HepG2 (cell line): ENCODE measurements around the gene UBXN1. TPM values are rescaled to one million over a fixed set of nuclear protein-coding genes. Genes with fewer than 3 reads are reported as not detected.

Experiments
- ATAC-seq: fragments of 200-7000 bp; cut with Tn5 transposase; 3 replicates; pipeline ENCODE4 v1.9.1; 2020; ENCODE audit warnings: mild to moderate bottlenecking, moderate library complexity
- BruUV-seq: library from RNA; stranded (reverse); fragments of 400-500 nt; replicated peaks from 2 replicates; lab custom pipeline; 2021; lab: Mats Ljungman, UMichigan
- CTCF ChIA-PET: fragments of 300-600 bp; formaldehyde crosslinking; extraction: SDS; loops from one replicate; lab custom pipeline; 2021; ENCODE audit warnings: low total read pairs, inconsistent platforms, low intra/inter-chr PET ratio; lab: Yijun Ruan, JAX
- POLR2A ChIA-PET: fragments of 350-600 bp; sonication (Branson Sonifier 250); formaldehyde crosslinking; loops from one replicate; lab custom pipeline; 2020; ENCODE audit warnings: antibody characterized with exemption, inconsistent platforms; lab: Yijun Ruan, JAX
- DNase-seq: peaks from one replicate; pipeline ENCODE4 v3.0.0-alpha.2; 2015; ENCODE audit warnings: low spot score
- FAIRE-seq: peaks from 3 replicates; lab custom pipeline; 2011; peaks lifted over from hg19 to GRCh38; lab: Jason Lieb, UNC
- H2AFZ ChIP-seq: one replicate; pipeline ENCODE4 v1.6.1; 2011; ENCODE audit warnings: low read length, inconsistent platforms
- H3K27ac ChIP-seq: fragments of 300-600 bp; 3 replicates; pipeline ENCODE4 v1.8.0; 2011; ENCODE audit warnings: mixed run types, mild to moderate bottlenecking, mixed read lengths, low read length, inconsistent platforms; ENCODE audit not compliant: insufficient read depth; ENCODE audit errors: extremely low read length
- H3K27me3 ChIP-seq, 2 experiments: fragments of 200-600 bp in 1 of 2; 2 replicates in 1 of 2; 3 replicates in 1 of 2; pipeline versions ENCODE4 v1.6.0 to v1.8.0; 2011; ENCODE audit warnings: low read length in 2 of 2, mild to moderate bottlenecking in 2 of 2, moderate library complexity in 2 of 2, inconsistent platforms in 1 of 2; ENCODE audit not compliant: insufficient read depth in 2 of 2, control insufficient read depth in 1 of 2
- H3K36me3 ChIP-seq, 2 experiments: fragments of 200-600 bp in 1 of 2; replicated peaks in 1 of 2; 2 replicates in 1 of 2; 3 replicates in 1 of 2; pipeline versions ENCODE4 v1.5.1 to v1.8.0; 2011; ENCODE audit warnings: low read length in 2 of 2, inconsistent platforms in 1 of 2; ENCODE audit not compliant: insufficient read depth in 2 of 2, control insufficient read depth in 1 of 2
- H3K4me1 ChIP-seq: 2 replicates; pipeline ENCODE4 v1.5.1; 2012; ENCODE audit warnings: low read length, inconsistent platforms; ENCODE audit not compliant: insufficient read depth
- H3K4me2 ChIP-seq: 2 replicates; pipeline ENCODE4 v1.6.0; 2011; ENCODE audit warnings: low read depth, low read length, inconsistent platforms
- H3K4me3 ChIP-seq, 3 experiments: fragments of 200-600 bp in 1 of 3; sonication (generic), shearing (Covaris generic) in 1 of 3; replicated peaks in 1 of 3; 2 replicates each; pipeline ENCODE4 v1.5.1; 2011 to 2016; ENCODE audit warnings: low read length in 3 of 3, inconsistent platforms in 2 of 3, low read depth in 2 of 3, mild to moderate bottlenecking in 2 of 3, control low read depth in 1 of 3, mixed read lengths in 1 of 3; ENCODE audit not compliant: insufficient read depth in 1 of 3
- H3K79me2 ChIP-seq: one replicate; pipeline ENCODE4 v1.6.1; 2011; ENCODE audit warnings: low read length, inconsistent platforms; ENCODE audit not compliant: insufficient read depth
- H3K9ac ChIP-seq: 2 replicates; pipeline ENCODE4 v1.6.0; 2011; ENCODE audit warnings: mild to moderate bottlenecking, low read depth, low read length, inconsistent platforms; ENCODE audit not compliant: insufficient read depth
- H3K9me3 ChIP-seq: 2 replicates; pipeline ENCODE4 v1.5.1; 2012; ENCODE audit warnings: mild to moderate bottlenecking, low read length
- H4K20me1 ChIP-seq: 2 replicates; pipeline ENCODE4 v1.6.0; 2011; ENCODE audit warnings: inconsistent platforms, mild to moderate bottlenecking, low read length, moderate library complexity; ENCODE audit not compliant: insufficient read depth
- CBFB ChIP-seq: sonication (generic); formaldehyde crosslinking; IDR thresholded peaks from 2 replicates; pipeline ENCODE4 v1.4.0; 2020; ENCODE audit warnings: missing genetic modification reagents
- CEBPG ChIP-seq: IDR thresholded peaks from 2 replicates; pipeline ENCODE4 v1.6.1; 2016
- MAFK ChIP-seq, 2 experiments: IDR thresholded peaks in 1 of 2; conservative IDR thresholded peaks in 1 of 2; 2 replicates each; pipeline ENCODE4 v1.6.1; 2011; ENCODE audit warnings: improper control_type of control experiment in 2 of 2, low read length in 2 of 2
- NFE2 ChIP-seq: sonication (generic); formaldehyde crosslinking; IDR thresholded peaks from 2 replicates; pipeline ENCODE4 v1.4.0; 2020; ENCODE audit warnings: missing genetic modification reagents
- RFX1 ChIP-seq: fragments of 450-650 bp; IDR thresholded peaks from 2 replicates; pipeline ENCODE4 v1.6.1; 2017
- ZNF253 ChIP-seq: sonication (generic); formaldehyde crosslinking; IDR thresholded peaks from 2 replicates; pipeline ENCODE4 v1.8.0; 2022; ENCODE audit warnings: mild to moderate bottlenecking, missing genetic modification reagents, borderline replicate concordance
- ZNF274 ChIP-seq: sonication (generic); formaldehyde crosslinking; IDR thresholded peaks from 2 replicates; pipeline ENCODE4 v1.5.1; 2020; ENCODE audit warnings: mild to moderate bottlenecking, missing genetic modification reagents
- ZNF567 ChIP-seq: sonication (generic); formaldehyde crosslinking; IDR thresholded peaks from 2 replicates; pipeline ENCODE4 v1.8.1; 2023; ENCODE audit warnings: mild to moderate bottlenecking, missing genetic modification reagents, borderline replicate concordance
- ZNF607 ChIP-seq: sonication (generic); formaldehyde crosslinking; IDR thresholded peaks from 2 replicates; pipeline ENCODE4 v1.5.1; 2020; ENCODE audit warnings: missing genetic modification reagents, mild to moderate bottlenecking, borderline replicate concordance
- ZNF7 ChIP-seq: IDR thresholded peaks from 2 replicates; pipeline ENCODE4 v1.6.1; 2016; ENCODE audit warnings: missing biosample characterization, missing genetic modification reagents
- ZNF883 ChIP-seq: sonication (generic); formaldehyde crosslinking; IDR thresholded peaks from 2 replicates; pipeline ENCODE4 v1.5.1; 2020; ENCODE audit warnings: mild to moderate bottlenecking, missing genetic modification reagents; ENCODE audit errors: not compliant biosample characterization
- WGBS: methylation state at CpG from one replicate; pipeline ENCODE4 v1.1.6; 2017; ENCODE audit warnings: low lambda C conversion rate; 5-methylcytosine and 5-hydroxymethylcytosine counted together
- in situ Hi-C: cut with HindIII; loops from 2 replicates; pipeline ENCODE4 v1.10.0; 2017; ENCODE audit warnings: low pct_unique_long_range_greater_than_20kb; ENCODE audit not compliant: extremely low pct_ligation_motif_present
- intact Hi-C: fragments of 100-400 bp; cut with micrococcal nuclease; formaldehyde crosslinking; loops from one replicate; pipeline ENCODE4 v1.10.0; 2022; ENCODE audit not compliant: unreplicated experiment
- polyA plus RNA-seq, 8 experiments: library from polyadenylated mRNA; depleted of rRNA in 3 of 8; stranded (reverse) in 7 of 8; unstranded in 1 of 8; fragments of >200 nt; fragmentation: Illumina TruSeq in 4 of 8; extraction: Trizol in 4 of 8; gene quantifications; 2 replicates each; pipeline versions ENCODE4 v1.2.1 to v1.2.3, GENCODE V29; 2011 to 2016; ENCODE audit warnings: low read depth in 4 of 8, missing spikeins in 1 of 8, mixed read lengths in 1 of 8; ENCODE audit not compliant: insufficient read depth in 1 of 8
- total RNA-seq, 5 experiments: library from RNA; depleted of rRNA; stranded (reverse); fragments of >200 nt; fragmentation: Illumina TruSeq; extraction: Trizol; gene quantifications; 2 replicates each; pipeline ENCODE4 v1.2.3, GENCODE V29; 2016; ENCODE audit warnings: low read depth in 1 of 5
- TF ChIP-seq, protein P1 (sequence below): sonication (generic); formaldehyde crosslinking; conservative IDR thresholded peaks from 2 replicates; pipeline ENCODE4 v1.8.0; 2022; ENCODE audit warnings: missing genetic modification reagents

The UBXN1 gene
- total and polyA plus RNA-seq, 2 of the 13 experiments (the other 11 are each of a cell fraction or from before 2014, with no cell fraction given): 47.5 to 52.4 TPM

DNA sequence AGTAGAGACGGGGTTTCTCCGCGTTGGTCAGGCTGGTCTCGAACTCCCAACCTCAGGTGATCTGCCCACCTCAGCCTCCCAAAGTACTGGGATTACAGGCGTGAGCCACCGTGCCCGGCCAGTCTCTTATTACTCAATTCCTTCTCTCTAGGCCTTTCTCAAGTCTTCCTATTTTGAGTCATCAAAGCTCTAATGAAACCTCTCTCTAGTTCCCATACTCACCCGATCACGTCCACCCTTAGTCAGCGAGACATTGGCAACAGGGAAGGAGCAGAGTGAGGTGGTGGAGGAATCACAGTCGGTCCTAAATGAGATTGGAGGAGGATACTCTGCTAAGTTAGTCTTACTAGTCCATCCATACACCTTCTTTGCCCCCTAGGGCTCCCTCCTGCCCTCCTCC, 23.4 kb upstream of the UBXN1 start:
- Histone ChIP-seq H3K79me2 (no peaks in the 10 kb centered on the region), H4K20me1 (peaks cover 6% of the 10 kb centered on the region; the same call in 1 of the 2 replicates), H3K27ac (no peak overlapping the region), H3K27me3 (no peaks in the 10 kb centered on the region), H3K36me3 (peaks cover 2 to 7% of the 10 kb centered on the region in 2 experiments; a peak in 4 of 5 replicates), H2AFZ (no peak overlapping the region), H3K9me3 (no peaks in the 10 kb centered on the region), H3K9ac (no peak overlapping the region), H3K4me3 (no peak overlapping the region), H3K4me1 (peaks cover 18% of the 10 kb centered on the region), H3K4me2 (no peak overlapping the region)
- intact Hi-C loops (no loop called here), in situ Hi-C loops (loop anchor here (10.0 kb wide), 1 partner anchor 307 kb away; no protein-coding TSS in a partner anchor)
- no peak for TF ChIP-seq ZNF7 (CRISPR knock-in tag)
- TF ChIP-seq ZNF253: no peak
- TF ChIP-seq MAFK (conservative IDR thresholded peaks at IDR 0.05 in 1 of 2, IDR thresholded peaks at IDR 0.05 in 1 of 2; ENCODE audit: low read length in 2 of 2): no peak
- TF ChIP-seq CBFB (CRISPR knock-in tag): no peak
- TF ChIP-seq, protein P1, sequence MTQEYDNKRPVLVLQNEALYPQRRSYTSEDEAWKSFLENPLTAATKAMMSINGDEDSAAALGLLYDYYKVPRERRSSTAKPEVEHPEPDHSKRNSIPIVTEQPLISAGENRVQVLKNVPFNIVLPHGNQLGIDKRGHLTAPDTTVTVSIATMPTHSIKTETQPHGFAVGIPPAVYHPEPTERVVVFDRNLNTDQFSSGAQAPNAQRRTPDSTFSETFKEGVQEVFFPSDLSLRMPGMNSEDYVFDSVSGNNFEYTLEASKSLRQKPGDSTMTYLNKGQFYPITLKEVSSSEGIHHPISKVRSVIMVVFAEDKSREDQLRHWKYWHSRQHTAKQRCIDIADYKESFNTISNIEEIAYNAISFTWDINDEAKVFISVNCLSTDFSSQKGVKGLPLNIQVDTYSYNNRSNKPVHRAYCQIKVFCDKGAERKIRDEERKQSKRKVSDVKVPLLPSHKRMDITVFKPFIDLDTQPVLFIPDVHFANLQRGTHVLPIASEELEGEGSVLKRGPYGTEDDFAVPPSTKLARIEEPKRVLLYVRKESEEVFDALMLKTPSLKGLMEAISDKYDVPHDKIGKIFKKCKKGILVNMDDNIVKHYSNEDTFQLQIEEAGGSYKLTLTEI (CRISPR knock-in tag): no peak
- TF ChIP-seq RFX1: no peak
- TF ChIP-seq ZNF274 (CRISPR knock-in tag): no peak
- TF ChIP-seq NFE2: no peak
- TF ChIP-seq CEBPG (CRISPR knock-in tag): no peak
- no peak for TF ChIP-seq ZNF883 (CRISPR knock-in tag)
- no peak for TF ChIP-seq ZNF567 (CRISPR knock-in tag)
- TF ChIP-seq ZNF607 (CRISPR knock-in tag): no peak
- FAIRE-seq (no peak), ATAC-seq (no peak), DNase-seq (no peak)
- ChIA-PET POLR2A (interaction anchor here (2.1 kb wide), 1 partner anchor 37 kb away, joined by 5 read pairs; the partner anchor contains the start of genes C11orf98 and CSKMT), CTCF (no interaction called here)
- no TSS peak for BruUV-seq
- WGBS: 94% methylated on average over 11 of the region's 11 CpGs
